K562 (cell line): ENCODE data around the gene IPO5. TPM values are rescaled to one million over a fixed set of nuclear protein-coding genes. Genes with fewer than 3 reads are reported as not detected.

Experiments used
- ATAC-seq: fragments of 200-7000 bp; cut with Tn5 transposase; 3 replicates; pipeline ENCODE4 v1.9.1; 2020; ENCODE audit warnings: moderate library complexity
- BruUV-seq: library from RNA; stranded (reverse); fragments of 400-500 nt; replicated peaks from 2 replicates; lab custom pipeline; 2021; lab: Mats Ljungman, UMichigan
- CTCF ChIA-PET: fragments of 300-600 bp; formaldehyde crosslinking; extraction: SDS; loops from one replicate; lab custom pipeline; 2021; ENCODE audit warnings: low intra/inter-chr PET ratio; lab: Yijun Ruan, JAX
- POLR2A ChIA-PET: fragments of 300-600, 350-650 bp; sonication (Branson Sonifier 250); formaldehyde crosslinking; extraction: SDS; loops from one replicate; lab custom pipeline; 2021; ENCODE audit warnings: antibody characterized with exemption, inconsistent platforms; lab: Yijun Ruan, JAX
- DNase-seq, 4 experiments: peaks; one replicate each; pipeline versions ENCODE4 v3.0.0 to v3.0.0-alpha.2; 2011 to 2018; ENCODE audit warnings: low spot score in 3 of 4, mixed read lengths in 3 of 4; ENCODE audit errors: extremely low read depth in 1 of 4
- FAIRE-seq: peaks from 2 replicates; lab custom pipeline; 2011; peaks lifted over from hg19 to GRCh38; lab: Jason Lieb, UNC
- H2AFZ ChIP-seq: 2 replicates; pipeline ENCODE4 v1.6.0; 2011; ENCODE audit warnings: low read depth, low read length, control low read depth, inconsistent platforms
- H3K27ac ChIP-seq: fragments of 200-600 bp; 3 replicates; pipeline ENCODE4 v1.8.0; 2011; ENCODE audit warnings: low read depth, mild to moderate bottlenecking, control low read depth, inconsistent platforms, low read length, moderate library complexity, mixed read lengths; ENCODE audit errors: extremely low read depth
- H3K27me3 ChIP-seq, 2 experiments: fragments of 300-600 bp in 1 of 2; 2 replicates in 1 of 2; 3 replicates in 1 of 2; pipeline versions ENCODE4 v1.6.0 to v1.8.0; 2011; ENCODE audit warnings: inconsistent platforms in 2 of 2, low read length in 2 of 2, mild to moderate bottlenecking in 1 of 2, mixed read lengths in 1 of 2, moderate library complexity in 1 of 2; ENCODE audit not compliant: control insufficient read depth in 2 of 2, insufficient read depth in 2 of 2
- H3K36me3 ChIP-seq: fragments of 300-600 bp; 3 replicates; pipeline ENCODE4 v1.8.0; 2011; ENCODE audit warnings: mild to moderate bottlenecking, low read length, inconsistent platforms; ENCODE audit not compliant: control insufficient read depth, insufficient read depth
- H3K4me1 ChIP-seq, 2 experiments: fragments of 200-600 bp in 1 of 2; replicated peaks in 1 of 2; 2 replicates in 1 of 2; 3 replicates in 1 of 2; pipeline versions ENCODE4 v1.5.1 to v1.8.0; 2011; ENCODE audit warnings: inconsistent platforms in 2 of 2, low read length in 2 of 2, mild to moderate bottlenecking in 1 of 2, mixed read lengths in 1 of 2, moderate library complexity in 1 of 2; ENCODE audit not compliant: control insufficient read depth in 2 of 2, insufficient read depth in 2 of 2
- H3K4me2 ChIP-seq: 2 replicates; pipeline ENCODE4 v1.6.1; 2011; ENCODE audit warnings: low read length, control low read depth, inconsistent platforms, mixed read lengths; ENCODE audit not compliant: insufficient read depth
- H3K4me3 ChIP-seq: fragments of 200-600 bp; sonication (generic), shearing (Covaris generic); 2 replicates; pipeline ENCODE4 v1.5.1; 2016; ENCODE audit warnings: control low read depth, inconsistent platforms
- H3K79me2 ChIP-seq: fragments of 200-600 bp; 3 replicates; pipeline ENCODE4 v1.8.0; 2011; ENCODE audit warnings: low read length, inconsistent platforms; ENCODE audit not compliant: control insufficient read depth, insufficient read depth
- H3K9ac ChIP-seq, 2 experiments: 2 replicates each; pipeline versions ENCODE4 v1.6.0 to v1.6.1; 2011; ENCODE audit warnings: low read depth in 2 of 2, low read length in 2 of 2, control low read depth in 1 of 2, inconsistent platforms in 1 of 2, mild to moderate bottlenecking in 1 of 2, mixed read lengths in 1 of 2; ENCODE audit not compliant: insufficient read depth in 1 of 2
- H3K9me1 ChIP-seq: one replicate; pipeline ENCODE4 v1.6.0; 2011; ENCODE audit warnings: inconsistent platforms, mild to moderate bottlenecking, low read length, moderate library complexity; ENCODE audit not compliant: control insufficient read depth, insufficient read depth
- H3K9me3 ChIP-seq: replicated peaks from 2 replicates; pipeline ENCODE4 v1.5.1; 2011; ENCODE audit warnings: low read depth, low read length, inconsistent platforms; ENCODE audit not compliant: control insufficient read depth, insufficient read depth
- H4K20me1 ChIP-seq: replicated peaks from 2 replicates; pipeline ENCODE4 v1.6.1; 2011; ENCODE audit warnings: low read length, inconsistent platforms, mixed read lengths; ENCODE audit not compliant: control insufficient read depth, insufficient read depth
- CCAR2 ChIP-seq: fragments of 200-400 bp; formaldehyde crosslinking; IDR thresholded peaks from 2 replicates; pipeline ENCODE4 v1.6.1; 2017; ENCODE audit warnings: mild to moderate bottlenecking, low read depth, low read length
- E2F6 ChIP-seq, 2 experiments: IDR thresholded peaks; 2 replicates each; pipeline ENCODE4 v1.6.1; 2011; ENCODE audit warnings: borderline replicate concordance in 1 of 2, control low read depth in 1 of 2, low read depth in 1 of 2, low read length in 1 of 2, mild to moderate bottlenecking in 1 of 2, mixed read lengths in 1 of 2, moderate library complexity in 1 of 2; ENCODE audit not compliant: insufficient read depth in 1 of 2, insufficient read length in 1 of 2, poor library complexity in 1 of 2, severe bottlenecking in 1 of 2; ENCODE audit errors: extremely low read depth in 1 of 2
- IFI16 ChIP-seq: fragments of 250-450 bp; sonication (Bioruptor Pico); IDR thresholded peaks from 2 replicates; pipeline ENCODE4 v2.1.2; 2022; ENCODE audit warnings: mild to moderate bottlenecking, inconsistent platforms
- NFIX ChIP-seq: fragments of 250-450 bp; sonication (Bioruptor Pico); IDR thresholded peaks from 2 replicates; pipeline ENCODE4 v1.4.0; 2020; ENCODE audit warnings: low read depth, mild to moderate bottlenecking, moderate library complexity
- NFRKB ChIP-seq: fragments of 450-650 bp; IDR thresholded peaks from 2 replicates; pipeline ENCODE4 v1.6.1; 2016; ENCODE audit warnings: low read depth
- NRF1 ChIP-seq, 2 experiments: fragments of 450-650 bp; IDR thresholded peaks in 1 of 2; conservative IDR thresholded peaks in 1 of 2; 2 replicates each; pipeline ENCODE4 v1.6.1; 2014; ENCODE audit warnings: mild to moderate bottlenecking in 2 of 2
- SMARCE1 ChIP-seq: fragments of 450-650 bp; IDR thresholded peaks from 2 replicates; pipeline ENCODE4 v1.7.1; 2016; ENCODE audit warnings: mild to moderate bottlenecking
- STAG1 ChIP-seq: sonication (generic); formaldehyde crosslinking; IDR thresholded peaks from 2 replicates; pipeline ENCODE4 v1.5.0; 2020; ENCODE audit warnings: missing genetic modification reagents, borderline replicate concordance
- ZBTB26 ChIP-seq: fragments of 450-650 bp; formaldehyde crosslinking; IDR thresholded peaks from 2 replicates; pipeline ENCODE4 v1.4.0; 2022; ENCODE audit warnings: missing genetic modification characterization
- in situ Hi-C: fragments of 300-500 bp; cut with MboI; formaldehyde crosslinking; loops from 4 replicates; pipeline ENCODE4 v1.15.0; 2018; ENCODE audit warnings: inconsistent platforms, mixed read lengths
- intact Hi-C: fragments of 100-400 bp; cut with micrococcal nuclease; formaldehyde crosslinking; loops from 2 replicates; pipeline ENCODE4 v1.14.2; 2022
- polyA plus RNA-seq, 8 experiments: library from polyadenylated mRNA; depleted of rRNA in 4 of 8; stranded (reverse) in 5 of 8; unstranded in 3 of 8; fragments of >200 nt; fragmentation: Nextera tagmentation in 2 of 8; fragmentation: Illumina TruSeq in 1 of 8; extraction: Ambion mirVana in 2 of 8; extraction: Trizol in 1 of 8; gene quantifications; 2 replicates each; pipeline versions ENCODE4 v1.2.1 to v1.2.3, GENCODE V29; 2011 to 2014; ENCODE audit warnings: inconsistent platforms in 1 of 8, missing spikeins in 1 of 8
- total RNA-seq, 7 experiments: library from RNA; depleted of rRNA in 6 of 7; stranded (reverse); fragments of >200 nt in 6 of 7; fragmentation: Illumina TruSeq in 2 of 7; extraction: Trizol in 2 of 7; gene quantifications; 2 replicates each; pipeline versions ENCODE4 v1.2.1 to v1.2.3, GENCODE V29; 2011 to 2021; ENCODE audit warnings: low replicate concordance in 1 of 7
- TF ChIP-seq, protein P1 (sequence below): sonication (generic); formaldehyde crosslinking; IDR thresholded peaks from 2 replicates; pipeline ENCODE4 v1.8.1; 2023; ENCODE audit warnings: missing genetic modification reagents, mild to moderate bottlenecking, borderline replicate concordance
- TF ChIP-seq, protein P2 (sequence below): fragments of 250-450 bp; sonication (Bioruptor Pico); IDR thresholded peaks from 2 replicates; pipeline ENCODE4 v1.8.0; 2021; ENCODE audit warnings: borderline replicate concordance, mild to moderate bottlenecking, moderate library complexity; ENCODE audit not compliant: poor library complexity, severe bottlenecking

Gene IPO5
- total and polyA plus RNA-seq, 9 of the 15 experiments (the other 6 are each of a cell fraction or from before 2014, with no cell fraction given): 45.8 to 206 (median 134) TPM

DNA sequence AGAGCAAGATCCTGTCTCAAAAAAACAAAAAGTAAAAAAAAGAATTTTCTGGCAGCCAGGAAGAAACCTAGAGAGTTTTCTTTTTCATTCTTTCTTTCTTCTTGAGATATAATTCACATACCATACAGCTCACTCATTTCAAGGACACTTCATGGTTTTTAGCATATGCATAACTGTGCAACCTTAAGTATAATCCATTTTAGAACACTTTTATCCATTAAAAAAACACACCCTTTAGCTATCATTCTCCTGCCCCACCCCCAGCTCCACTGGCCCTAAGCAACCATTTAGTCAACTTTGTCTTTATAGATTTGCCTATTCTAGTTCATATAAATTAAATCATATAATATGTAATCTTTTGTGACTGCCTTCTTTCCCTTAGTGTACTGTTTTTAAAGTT, 8.1 kb upstream of the IPO5 start:
- POLR2A ChIA-PET: no interaction called here
- no peaks in the 10 kb centered on the region for H3K4me1 ChIP-seq

More for the DNA sequence above, 8.1 kb upstream of the IPO5 start:
- in situ Hi-C loops: no loop called here
- no peaks in the 10 kb centered on the region for H3K36me3 ChIP-seq
- no peak overlapping the region for H3K9ac ChIP-seq
- BruUV-seq: no TSS peak
- intact Hi-C loops: no loop called here
- DNase-seq: no peak
- H3K4me3 ChIP-seq: no peak overlapping the region
- ATAC-seq: no peak
- TF ChIP-seq NRF1 (conservative IDR thresholded peaks at IDR 0.05 in 1 of 2, IDR thresholded peaks at IDR 0.05 in 1 of 2): no peak
- TF ChIP-seq SMARCE1: no peak
- TF ChIP-seq, protein P1, sequence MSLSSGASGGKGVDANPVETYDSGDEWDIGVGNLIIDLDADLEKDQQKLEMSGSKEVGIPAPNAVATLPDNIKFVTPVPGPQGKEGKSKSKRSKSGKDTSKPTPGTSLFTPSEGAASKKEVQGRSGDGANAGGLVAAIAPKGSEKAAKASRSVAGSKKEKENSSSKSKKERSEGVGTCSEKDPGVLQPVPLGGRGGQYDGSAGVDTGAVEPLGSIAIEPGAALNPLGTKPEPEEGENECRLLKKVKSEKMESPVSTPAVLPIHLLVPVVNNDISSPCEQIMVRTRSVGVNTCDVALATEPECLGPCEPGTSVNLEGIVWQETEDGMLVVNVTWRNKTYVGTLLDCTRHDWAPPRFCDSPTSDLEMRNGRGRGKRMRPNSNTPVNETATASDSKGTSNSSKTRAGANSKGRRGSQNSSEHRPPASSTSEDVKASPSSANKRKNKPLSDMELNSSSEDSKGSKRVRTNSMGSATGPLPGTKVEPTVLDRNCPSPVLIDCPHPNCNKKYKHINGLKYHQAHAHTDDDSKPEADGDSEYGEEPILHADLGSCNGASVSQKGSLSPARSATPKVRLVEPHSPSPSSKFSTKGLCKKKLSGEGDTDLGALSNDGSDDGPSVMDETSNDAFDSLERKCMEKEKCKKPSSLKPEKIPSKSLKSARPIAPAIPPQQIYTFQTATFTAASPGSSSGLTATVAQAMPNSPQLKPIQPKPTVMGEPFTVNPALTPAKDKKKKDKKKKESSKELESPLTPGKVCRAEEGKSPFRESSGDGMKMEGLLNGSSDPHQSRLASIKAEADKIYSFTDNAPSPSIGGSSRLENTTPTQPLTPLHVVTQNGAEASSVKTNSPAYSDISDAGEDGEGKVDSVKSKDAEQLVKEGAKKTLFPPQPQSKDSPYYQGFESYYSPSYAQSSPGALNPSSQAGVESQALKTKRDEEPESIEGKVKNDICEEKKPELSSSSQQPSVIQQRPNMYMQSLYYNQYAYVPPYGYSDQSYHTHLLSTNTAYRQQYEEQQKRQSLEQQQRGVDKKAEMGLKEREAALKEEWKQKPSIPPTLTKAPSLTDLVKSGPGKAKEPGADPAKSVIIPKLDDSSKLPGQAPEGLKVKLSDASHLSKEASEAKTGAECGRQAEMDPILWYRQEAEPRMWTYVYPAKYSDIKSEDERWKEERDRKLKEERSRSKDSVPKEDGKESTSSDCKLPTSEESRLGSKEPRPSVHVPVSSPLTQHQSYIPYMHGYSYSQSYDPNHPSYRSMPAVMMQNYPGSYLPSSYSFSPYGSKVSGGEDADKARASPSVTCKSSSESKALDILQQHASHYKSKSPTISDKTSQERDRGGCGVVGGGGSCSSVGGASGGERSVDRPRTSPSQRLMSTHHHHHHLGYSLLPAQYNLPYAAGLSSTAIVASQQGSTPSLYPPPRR (CRISPR knock-in tag): no peak
- TF ChIP-seq NFRKB: no peak
- TF ChIP-seq STAG1 (CRISPR knock-in tag): no peak
- TF ChIP-seq CCAR2: no peak
- no peak for TF ChIP-seq IFI16 (CRISPR knock-in tag)
- no peak for TF ChIP-seq E2F6 (IDR thresholded peaks at IDR 0.05; ENCODE audit: borderline replicate concordance in 1 of 2, extremely low read depth in 1 of 2, insufficient read depth in 1 of 2, insufficient read length in 1 of 2, low read depth in 1 of 2, low read length in 1 of 2, poor library complexity in 1 of 2, severe bottlenecking in 1 of 2)
- TF ChIP-seq ZBTB26 (CRISPR knock-in tag): no peak
- no peak for TF ChIP-seq NFIX (CRISPR knock-in tag)
- TF ChIP-seq, protein P2, sequence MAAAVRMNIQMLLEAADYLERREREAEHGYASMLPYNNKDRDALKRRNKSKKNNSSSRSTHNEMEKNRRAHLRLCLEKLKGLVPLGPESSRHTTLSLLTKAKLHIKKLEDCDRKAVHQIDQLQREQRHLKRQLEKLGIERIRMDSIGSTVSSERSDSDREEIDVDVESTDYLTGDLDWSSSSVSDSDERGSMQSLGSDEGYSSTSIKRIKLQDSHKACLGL: no peak
- no peaks in the 10 kb centered on the region for H3K79me2 ChIP-seq
- no peak overlapping the region for H3K4me2 ChIP-seq
- no peaks in the 10 kb centered on the region; a peak in 1 of 5 replicates for H3K27me3 ChIP-seq
- CTCF ChIA-PET: no interaction called here
- no peaks in the 10 kb centered on the region for H3K9me1 ChIP-seq
- no peak for FAIRE-seq
- no peaks in the 10 kb centered on the region for H4K20me1 ChIP-seq
- H2AFZ ChIP-seq: no peak overlapping the region
- H3K27ac ChIP-seq: no peak overlapping the region
- H3K9me3 ChIP-seq: no peaks in the 10 kb centered on the region
